Keratinocyte (primary cell): Measurements from ENCODE around the gene NFYA. TPM values are rescaled to one million over a fixed set of nuclear protein-coding genes. Genes with fewer than 3 reads are reported as not detected.

Experiments
- DNase-seq: peaks from one replicate; pipeline ENCODE4 v3.0.0-alpha.2; 2011; ENCODE audit warnings: low read depth, missing footprints, low spot score
- FAIRE-seq: peaks from 2 replicates; lab custom pipeline; 2011; peaks lifted over from hg19 to GRCh38; lab: Jason Lieb, UNC
- H2AFZ ChIP-seq: 2 replicates; pipeline ENCODE4 v1.6.0; 2012; ENCODE audit warnings: low read length, control low read depth, inconsistent platforms; ENCODE audit not compliant: control insufficient read depth
- H3K27ac ChIP-seq: 2 replicates; pipeline ENCODE4 v1.5.1; 2011; ENCODE audit warnings: low read length; ENCODE audit not compliant: control insufficient read depth, insufficient read depth
- H3K27me3 ChIP-seq: 3 replicates; pipeline ENCODE4 v1.6.0; 2011; ENCODE audit warnings: low read length; ENCODE audit not compliant: control insufficient read depth, insufficient read depth; ENCODE audit errors: extremely low read depth
- H3K36me3 ChIP-seq, 2 experiments: 2 replicates in 1 of 2; 3 replicates in 1 of 2; pipeline ENCODE4 v1.5.1; 2011; ENCODE audit warnings: low read length in 2 of 2, mild to moderate bottlenecking in 1 of 2; ENCODE audit not compliant: control insufficient read depth in 2 of 2, insufficient read depth in 2 of 2; ENCODE audit errors: extremely low read depth in 1 of 2
- H3K4me1 ChIP-seq: 3 replicates; pipeline ENCODE4 v1.5.1; 2011; ENCODE audit warnings: low read length; ENCODE audit not compliant: control insufficient read depth, insufficient read depth; ENCODE audit errors: extremely low read depth
- H3K4me2 ChIP-seq: 3 replicates; pipeline ENCODE4 v1.6.0; 2011; ENCODE audit warnings: low read depth, low read length; ENCODE audit not compliant: control insufficient read depth, insufficient read depth; ENCODE audit errors: extremely low read depth
- H3K4me3 ChIP-seq, 3 experiments: fragments of 200-600 bp in 1 of 3; sonication (generic) in 1 of 3; 2 replicates in 2 of 3; 3 replicates in 1 of 3; pipeline ENCODE4 v1.5.1; 2011 to 2016; ENCODE audit warnings: low read length in 3 of 3, mild to moderate bottlenecking in 3 of 3, control low read depth in 2 of 3, inconsistent platforms in 1 of 3, low read depth in 1 of 3, mixed read lengths in 1 of 3, mixed run types in 1 of 3, moderate library complexity in 1 of 3; ENCODE audit not compliant: control insufficient read depth in 2 of 3, insufficient read depth in 2 of 3; ENCODE audit errors: extremely low read depth in 1 of 3
- H3K79me2 ChIP-seq: 2 replicates; pipeline ENCODE4 v1.6.0; 2012; ENCODE audit warnings: low read length; ENCODE audit not compliant: control insufficient read depth, insufficient read depth
- H3K9ac ChIP-seq: 3 replicates; pipeline ENCODE4 v1.6.0; 2011; ENCODE audit warnings: low read length; ENCODE audit not compliant: control insufficient read depth, insufficient read depth; ENCODE audit errors: extremely low read depth
- H3K9me1 ChIP-seq: 3 replicates; pipeline ENCODE4 v1.6.0; 2011; ENCODE audit warnings: low read length; ENCODE audit not compliant: control insufficient read depth, insufficient read depth; ENCODE audit errors: extremely low read depth
- H3K9me3 ChIP-seq: 2 replicates; pipeline ENCODE4 v1.5.1; 2012; ENCODE audit warnings: low read depth, low read length; ENCODE audit not compliant: control insufficient read depth
- H4K20me1 ChIP-seq: 3 replicates; pipeline ENCODE4 v1.6.0; 2011; ENCODE audit warnings: low read length; ENCODE audit not compliant: control insufficient read depth, insufficient read depth; ENCODE audit errors: extremely low read depth
- EZH2 ChIP-seq: IDR thresholded peaks from one replicate; pipeline ENCODE4 v1.6.1; 2012; ENCODE audit warnings: inconsistent platforms, mild to moderate bottlenecking, low read length, moderate library complexity
- dilution Hi-C: fragments of 300-500 bp; cut with MboI; formaldehyde crosslinking; loops from one replicate; pipeline ENCODE4 v1.7.0; 2020; ENCODE audit warnings: low sequenced_read_pairs; ENCODE audit not compliant: extremely low pct_ligation_motif_present
- polyA plus RNA-seq, 5 experiments: library from polyadenylated mRNA; depleted of rRNA in 3 of 5; stranded (reverse) in 3 of 5; stranded (forward) in 1 of 5; unstranded in 1 of 5; fragments of >200 nt; gene quantifications; 1 replicate in 1 of 5; 2 replicates in 3 of 5; 3 replicates in 1 of 5; pipeline versions ENCODE4 v1.2.1 to v1.2.3, GENCODE V29; 2011 to 2012; ENCODE audit warnings: missing spikeins in 2 of 5, low read depth in 1 of 5, low replicate concordance in 1 of 5
- TF ChIP-seq, protein P1 (sequence below), 3 experiments: IDR thresholded peaks in 1 of 3; conservative IDR thresholded peaks in 1 of 3; optimal IDR thresholded peaks in 1 of 3; 2 replicates in 2 of 3; 3 replicates in 1 of 3; pipeline versions ENCODE3 to v1.5.1; 2011; ENCODE audit warnings: low read length in 3 of 3, mild to moderate bottlenecking in 3 of 3, moderate library complexity in 2 of 3, control low read depth in 1 of 3, inconsistent platforms in 1 of 3; ENCODE audit not compliant: insufficient read depth in 2 of 3; ENCODE audit errors: extremely low read depth in 1 of 3

The NFYA gene
- polyA plus RNA-seq, 1 donor (not counting 4 experiments of a cell fraction or from before 2014, with no cell fraction given): 17.1 TPM

DNA sequence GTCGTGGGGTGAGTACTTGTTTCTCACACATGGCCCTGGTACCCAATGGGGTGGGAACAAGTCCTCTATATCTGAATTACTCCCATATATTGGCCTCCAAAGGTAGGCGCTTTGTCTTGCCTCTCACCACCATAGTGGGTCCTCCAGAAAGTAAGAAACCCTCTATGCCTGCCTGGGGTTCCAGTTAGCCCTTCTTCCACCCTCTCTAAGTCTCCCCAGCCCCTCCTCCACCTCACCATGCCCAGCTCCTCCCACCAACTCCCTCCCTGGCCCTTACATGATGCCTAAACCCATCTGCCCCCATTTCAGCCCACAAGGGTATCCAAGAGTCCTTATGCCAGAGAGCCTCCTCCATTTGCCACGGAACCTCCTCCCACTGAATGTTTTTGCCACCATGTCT lies 29.6 kb upstream of the NFYA start:
- no peaks in the 10 kb centered on the region for H4K20me1 ChIP-seq
- no peaks in the 10 kb centered on the region for H3K9me1 ChIP-seq
- H3K79me2 ChIP-seq: no peaks in the 10 kb centered on the region
- H3K9ac ChIP-seq: no peak overlapping the region
- dilution Hi-C loops: no loop called here
- TF ChIP-seq, protein P1, sequence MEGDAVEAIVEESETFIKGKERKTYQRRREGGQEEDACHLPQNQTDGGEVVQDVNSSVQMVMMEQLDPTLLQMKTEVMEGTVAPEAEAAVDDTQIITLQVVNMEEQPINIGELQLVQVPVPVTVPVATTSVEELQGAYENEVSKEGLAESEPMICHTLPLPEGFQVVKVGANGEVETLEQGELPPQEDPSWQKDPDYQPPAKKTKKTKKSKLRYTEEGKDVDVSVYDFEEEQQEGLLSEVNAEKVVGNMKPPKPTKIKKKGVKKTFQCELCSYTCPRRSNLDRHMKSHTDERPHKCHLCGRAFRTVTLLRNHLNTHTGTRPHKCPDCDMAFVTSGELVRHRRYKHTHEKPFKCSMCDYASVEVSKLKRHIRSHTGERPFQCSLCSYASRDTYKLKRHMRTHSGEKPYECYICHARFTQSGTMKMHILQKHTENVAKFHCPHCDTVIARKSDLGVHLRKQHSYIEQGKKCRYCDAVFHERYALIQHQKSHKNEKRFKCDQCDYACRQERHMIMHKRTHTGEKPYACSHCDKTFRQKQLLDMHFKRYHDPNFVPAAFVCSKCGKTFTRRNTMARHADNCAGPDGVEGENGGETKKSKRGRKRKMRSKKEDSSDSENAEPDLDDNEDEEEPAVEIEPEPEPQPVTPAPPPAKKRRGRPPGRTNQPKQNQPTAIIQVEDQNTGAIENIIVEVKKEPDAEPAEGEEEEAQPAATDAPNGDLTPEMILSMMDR (optimal IDR thresholded peaks at IDR 0.05 in 1 of 3, IDR thresholded peaks at IDR 0.05 in 1 of 3, conservative IDR thresholded peaks at IDR 0.05 in 1 of 3; ENCODE audit: extremely low read depth in 1 of 3, insufficient read depth in 2 of 3, low read length in 3 of 3): no peak
- no peak for TF ChIP-seq EZH2
- DNase-seq (no peak), FAIRE-seq (no peak)
- no peaks in the 10 kb centered on the region for H3K27me3 ChIP-seq
- H3K27ac ChIP-seq: no peak overlapping the region
- no peaks in the 10 kb centered on the region for H3K9me3 ChIP-seq
- peaks cover 22% of the 10 kb centered on the region for H3K4me1 ChIP-seq
- no peak overlapping the region for H2AFZ ChIP-seq
- no peaks in the 10 kb centered on the region for H3K36me3 ChIP-seq
- H3K4me2 ChIP-seq: no peak overlapping the region
- H3K4me3 ChIP-seq: no peak overlapping the region

DNA sequence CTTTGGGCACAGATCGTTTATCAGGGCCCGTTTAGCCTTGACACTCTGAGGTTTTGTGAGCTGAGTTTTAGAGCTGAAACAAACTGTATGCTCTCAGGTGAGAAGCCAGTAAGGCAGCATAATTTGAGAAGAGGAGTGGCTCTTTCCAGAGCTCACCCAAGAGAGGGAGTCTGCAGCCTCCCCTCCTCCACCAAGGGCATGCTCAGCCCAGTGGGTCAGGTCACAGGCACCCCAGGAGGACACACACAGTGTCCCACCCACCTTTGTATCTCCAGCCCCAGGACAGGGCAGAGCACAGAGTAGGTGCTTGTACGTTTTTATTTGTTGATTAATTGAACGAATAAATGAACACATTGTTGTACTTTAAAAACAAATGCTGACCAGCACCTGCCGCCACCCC lies 27.1 kb upstream of the NFYA start:
- H3K79me2 ChIP-seq: no peaks in the 10 kb centered on the region

More for the DNA sequence above, 27.1 kb upstream of the NFYA start:
- Histone ChIP-seq H3K27ac (no peak overlapping the region), H3K4me1 (peaks cover 19% of the 10 kb centered on the region), H3K36me3 (no peaks in the 10 kb centered on the region), H4K20me1 (no peaks in the 10 kb centered on the region), H3K9me1 (no peaks in the 10 kb centered on the region), H3K4me2 (no peak overlapping the region), H3K4me3 (no peak overlapping the region), H2AFZ (no peak overlapping the region), H3K27me3 (no peaks in the 10 kb centered on the region), H3K9ac (no peak overlapping the region), H3K9me3 (no peaks in the 10 kb centered on the region)
- no peak for FAIRE-seq
- dilution Hi-C loops: no loop called here
- DNase-seq: no peak
- TF ChIP-seq, protein P1 (optimal IDR thresholded peaks at IDR 0.05 in 1 of 3, IDR thresholded peaks at IDR 0.05 in 1 of 3, conservative IDR thresholded peaks at IDR 0.05 in 1 of 3; ENCODE audit: extremely low read depth in 1 of 3, insufficient read depth in 2 of 3, low read length in 3 of 3): no peak
- no peak for TF ChIP-seq EZH2
